Astrocyte of the spinal cord (primary cell): ENCODE results near the gene CADM2.

Experiments used
- DNase-seq: peaks from one replicate; pipeline ENCODE4 v3.0.0; 2011; ENCODE audit warnings: low read depth, low spot score
- H3K4me3 ChIP-seq: 2 replicates; pipeline ENCODE4 v1.5.1; 2011; ENCODE audit warnings: low read depth, mild to moderate bottlenecking, low read length, moderate library complexity
- CTCF ChIP-seq: IDR thresholded peaks from 2 replicates; pipeline ENCODE4 v1.5.1; 2012; ENCODE audit warnings: low read depth, mild to moderate bottlenecking, low read length, inconsistent platforms
- in situ Hi-C: cut with HindIII; loops from 2 replicates; pipeline ENCODE4 v1.10.0; 2017; ENCODE audit warnings: low sequenced_read_pairs

The CADM2 gene

GRCh38 chr3:85337895-85338294 lies 379.1 kb downstream of the CADM2 start:
- no peak for DNase-seq
- H3K4me3 ChIP-seq, result no peak overlapping the region
- TF ChIP-seq CTCF, result no peak
- in situ Hi-C loops, result no loop called here

- TF ChIP-seq CTCF, result peak; percentile 17
- H3K4me3 ChIP-seq, result no peak overlapping the region
- in situ Hi-C loops, result no loop called here
- no peak for DNase-seq
Observed at GRCh38 chr3:85342915-85343314, 384.1 kb downstream of the CADM2 start.

- H3K4me3 ChIP-seq, result no peak overlapping the region
- in situ Hi-C loops, result no loop called here
- TF ChIP-seq CTCF, result no peak
- DNase-seq, result no peak
Observed at GRCh38 chr3:85355572-85355971, 396.8 kb downstream of the CADM2 start.

DNA sequence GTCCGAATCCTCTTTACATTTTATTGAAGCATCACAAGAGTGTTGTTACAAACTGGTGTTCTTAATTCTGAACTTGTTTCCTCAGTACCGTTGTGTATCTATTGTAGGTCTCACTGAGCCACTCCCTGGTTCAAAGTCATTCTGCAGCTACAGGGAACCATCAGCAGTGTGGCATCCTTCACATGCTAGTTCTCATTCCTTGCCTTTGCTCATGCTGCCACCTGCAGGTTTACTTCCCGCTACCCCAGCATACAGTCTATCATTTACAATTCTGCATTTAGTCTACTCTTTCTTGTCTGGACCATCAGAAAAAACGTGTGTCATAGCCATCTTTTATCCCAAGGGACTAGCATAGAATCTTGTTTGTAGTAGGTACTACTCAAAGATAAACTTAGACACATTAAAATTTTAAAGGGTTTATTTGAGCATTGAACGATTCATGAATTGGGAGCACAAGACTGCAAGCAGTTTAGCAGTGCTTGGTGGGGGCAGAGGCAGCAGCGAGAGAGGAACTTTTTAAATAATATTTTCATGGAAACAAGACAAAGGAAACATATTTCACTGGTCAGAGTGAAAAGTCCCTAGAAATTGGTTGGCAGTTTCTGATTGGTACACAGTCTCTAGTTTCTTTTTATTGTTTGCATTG lies 402.1 kb downstream of the CADM2 start:
- DNase-seq, result peak; percentile 39
- H3K4me3 ChIP-seq, result no peak overlapping the region
- TF ChIP-seq CTCF, result peak; percentile 69
- in situ Hi-C loops, result no loop called here

DNA sequence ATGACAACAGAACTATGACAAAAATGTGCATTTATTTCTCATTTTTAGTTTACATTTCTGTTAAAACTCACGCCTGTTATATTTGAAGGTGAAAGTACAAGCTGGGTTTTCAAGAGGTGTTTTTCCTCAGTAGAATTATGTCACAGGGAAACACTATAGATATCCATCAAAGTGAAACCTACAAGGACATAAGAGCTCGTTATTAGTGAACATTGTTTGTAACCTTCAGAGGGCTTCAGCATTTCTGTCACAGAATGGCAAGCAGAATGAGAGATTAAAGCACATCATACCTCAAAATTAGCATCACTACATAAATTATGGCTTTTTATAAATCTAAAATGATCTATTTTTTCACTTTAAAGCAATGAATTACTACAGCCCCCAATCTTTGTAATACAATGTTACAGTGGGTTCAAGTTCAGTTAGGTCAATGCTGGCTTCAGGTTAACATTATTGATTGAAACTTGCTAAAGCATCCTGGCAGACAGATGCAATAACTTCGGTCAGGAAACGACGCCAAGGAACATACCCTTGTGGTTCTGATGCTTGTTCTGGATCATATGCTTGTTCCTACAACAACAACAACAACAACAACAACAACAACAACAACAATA lies 405.6 kb downstream of the CADM2 start:
- no peak for TF ChIP-seq CTCF
- no peak for DNase-seq
- H3K4me3 ChIP-seq, result no peak overlapping the region
- in situ Hi-C loops, result no loop called here

DNA sequence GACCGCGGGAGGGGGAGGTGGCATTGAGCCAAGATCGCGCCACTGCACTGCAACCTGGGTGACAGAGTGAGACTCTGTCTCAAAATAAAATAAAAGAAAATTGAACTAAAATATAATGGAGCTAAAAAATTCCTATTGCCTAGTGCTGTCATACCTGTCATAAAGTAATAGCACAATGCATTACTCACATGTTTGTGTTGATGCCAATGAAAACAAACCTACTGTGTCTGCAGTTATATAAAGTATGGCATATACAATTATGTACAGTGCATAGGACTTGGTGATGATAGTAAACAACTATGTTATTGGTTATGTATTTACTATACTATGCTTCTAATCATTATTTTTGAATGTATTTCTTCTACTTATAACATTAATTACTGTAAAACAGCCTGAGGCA lies 411.6 kb downstream of the CADM2 start:
- DNase-seq, result no peak
- H3K4me3 ChIP-seq, result no peak overlapping the region
- in situ Hi-C loops, result no loop called here
- TF ChIP-seq CTCF, result no peak

DNA sequence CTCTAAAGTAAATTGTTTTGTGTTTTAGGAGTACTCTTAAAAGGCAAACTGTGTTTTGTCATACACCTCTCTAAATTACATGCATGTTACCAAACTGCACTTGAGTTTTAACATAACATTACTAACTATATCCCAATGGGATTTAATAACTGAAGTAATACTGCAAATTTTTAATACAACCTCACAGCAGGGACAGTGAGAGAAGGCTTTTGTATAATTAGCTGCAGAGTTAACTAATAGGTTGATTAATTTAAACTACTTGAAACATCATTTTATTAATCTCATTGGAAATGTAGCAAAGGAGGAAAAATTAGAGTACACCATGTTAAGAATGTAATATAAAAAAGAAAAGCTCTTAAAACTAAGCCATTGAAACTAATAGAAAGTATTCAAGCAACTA lies 417.3 kb downstream of the CADM2 start:
- DNase-seq, result no peak
- in situ Hi-C loops, result no loop called here
- H3K4me3 ChIP-seq, result no peak overlapping the region
- no peak for TF ChIP-seq CTCF
